HG02973 (cell line): ENCODE data around the gene PDZRN4.
"Not testable (repeated sequence)": the region's sequence is repeated elsewhere in the genome, so short reads cannot be mapped to it uniquely, and the experiment has no call there.

Experiments used
- ATAC-seq: cut with Tn5 transposase; IDR thresholded peaks from one replicate; pipeline ENCODE4 v1.9.1; 2021; ENCODE audit warnings: moderate library complexity; ENCODE audit not compliant: unreplicated experiment

PDZRN4 gene

GRCh38 chr12:41280341-41281095 lies 92.4 kb downstream of the PDZRN4 start:
- not testable (repeated sequence) for ATAC-seq

GRCh38 chr12:41285470-41285869 lies 97.3 kb downstream of the PDZRN4 start:
- not testable (repeated sequence) for ATAC-seq

- ATAC-seq = no peak
These were observed 98.3 kb downstream of the PDZRN4 start for GRCh38 chr12:41286426-41286825.

- ATAC-seq = no peak
These were observed 99.5 kb downstream of the PDZRN4 start for GRCh38 chr12:41287500-41288141.

GRCh38 chr12:41288142-41288811 lies 100.2 kb downstream of the PDZRN4 start:
- no peak for ATAC-seq

GRCh38 chr12:41289501-41289900 lies 101.4 kb downstream of the PDZRN4 start:
- no peak for ATAC-seq

GRCh38 chr12:41293011-41293410 lies 104.9 kb downstream of the PDZRN4 start:
- no peak for ATAC-seq

- ATAC-seq = no peak
These were observed 105.3 kb downstream of the PDZRN4 start for GRCh38 chr12:41293461-41293860.

GRCh38 chr12:41302979-41303403 lies 114.9 kb downstream of the PDZRN4 start:
- no peak for ATAC-seq

GRCh38 chr12:41304526-41304925 lies 116.4 kb downstream of the PDZRN4 start:
- no peak for ATAC-seq

GRCh38 chr12:41310367-41310766 lies 122.2 kb downstream of the PDZRN4 start:
- no peak for ATAC-seq

GRCh38 chr12:41311883-41312282 lies 123.8 kb downstream of the PDZRN4 start:
- no peak for ATAC-seq

- ATAC-seq = not testable (repeated sequence)
These were observed 124.3 kb downstream of the PDZRN4 start for GRCh38 chr12:41312451-41312850.

- ATAC-seq = no peak
These were observed 137.2 kb downstream of the PDZRN4 start for GRCh38 chr12:41325336-41325735.

- no peak for ATAC-seq
These were observed 139.2 kb downstream of the PDZRN4 start for GRCh38 chr12:41327096-41327895.

GRCh38 chr12:41333974-41334373 lies 145.9 kb downstream of the PDZRN4 start:
- no peak for ATAC-seq

- ATAC-seq = no peak
These were observed 146.3 kb downstream of the PDZRN4 start for GRCh38 chr12:41334390-41334789.

GRCh38 chr12:41336041-41336549 lies 148.0 kb downstream of the PDZRN4 start:
- ATAC-seq = no peak

- ATAC-seq = no peak
These were observed 151.7 kb downstream of the PDZRN4 start for GRCh38 chr12:41339784-41340183.

- ATAC-seq = no peak
These were observed 156.8 kb downstream of the PDZRN4 start for GRCh38 chr12:41344776-41345470.
